GM19023 (cell line): Measurements from ENCODE around the gene WDFY4.

ENCODE experiments used
- ATAC-seq: cut with Tn5 transposase; IDR thresholded peaks from one replicate; pipeline ENCODE4 v1.9.1; 2021; ENCODE audit warnings: mild to moderate bottlenecking, moderate library complexity; ENCODE audit not compliant: unreplicated experiment

Gene WDFY4

DNA sequence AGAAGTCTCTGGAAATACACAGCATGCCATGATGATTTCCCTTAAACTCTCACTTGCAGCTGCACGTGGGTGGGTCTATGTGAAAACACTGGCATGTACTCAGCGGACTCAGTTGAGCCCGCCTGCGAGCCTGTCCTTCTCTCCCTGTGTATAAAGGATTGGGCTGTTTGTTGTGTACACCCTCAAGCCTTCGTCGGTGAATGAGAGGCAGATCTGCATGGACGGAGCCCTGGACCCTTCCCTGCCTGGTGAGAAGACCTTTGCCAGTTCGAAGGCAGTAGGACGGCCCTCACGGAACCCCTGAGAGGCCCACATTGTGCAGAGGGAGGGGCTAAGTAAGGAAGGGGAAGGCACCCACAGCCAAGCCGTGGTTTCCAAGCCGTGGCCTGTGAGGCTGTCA lies 121.2 kb downstream of the WDFY4 start:
- ATAC-seq, result no peak

DNA sequence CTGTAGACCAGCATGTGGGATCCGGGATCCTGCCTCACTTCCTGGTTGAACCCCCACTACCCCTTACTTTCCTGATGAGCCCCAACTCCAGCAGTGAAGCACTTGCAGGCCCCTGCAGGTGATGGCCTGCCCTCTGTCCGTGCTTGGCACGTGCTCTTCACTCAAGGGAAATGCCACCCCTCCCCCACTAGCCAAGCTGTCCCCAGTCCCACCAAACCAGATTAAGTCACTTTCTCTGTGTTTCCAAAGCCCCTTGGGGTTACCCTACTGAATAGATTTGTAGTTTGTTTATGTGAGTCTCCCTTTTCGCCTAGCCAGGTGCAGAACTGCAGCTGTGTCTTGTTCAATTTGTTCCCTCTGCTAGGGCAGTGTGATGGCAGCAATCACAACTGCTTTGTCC lies 121.7 kb downstream of the WDFY4 start:
- no peak for ATAC-seq

DNA sequence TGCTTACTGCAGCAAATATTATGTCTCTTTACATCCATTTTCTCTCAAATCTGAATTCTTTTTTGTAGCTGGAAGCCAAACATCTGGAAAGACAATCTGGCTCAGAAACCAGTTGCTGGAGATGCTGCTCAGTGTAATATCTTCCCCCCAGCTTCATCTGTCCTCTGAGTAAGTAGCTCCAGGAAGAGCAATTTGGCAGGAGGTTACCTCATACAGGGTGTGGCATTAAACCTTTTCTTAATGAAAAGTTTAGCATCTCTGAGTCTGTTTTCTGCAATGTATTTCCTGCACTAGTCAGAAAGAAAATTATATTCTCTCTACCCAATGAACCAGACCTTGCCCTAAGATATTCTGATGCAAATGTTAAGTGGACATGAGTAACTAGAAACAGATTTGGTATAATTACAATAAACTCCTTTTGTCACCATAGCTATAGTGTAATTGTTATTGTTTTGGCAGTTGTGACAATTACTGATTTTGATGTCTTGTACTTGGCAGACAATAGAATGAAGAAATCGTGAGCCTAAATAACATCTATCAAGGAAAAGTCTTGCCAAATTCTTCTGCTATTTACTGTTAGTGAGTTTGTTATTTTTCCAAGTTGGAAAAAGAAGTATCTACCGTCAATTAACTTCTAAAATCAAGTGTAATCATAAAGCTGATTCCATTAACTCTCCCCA lies 123.3 kb downstream of the WDFY4 start:
- ATAC-seq, result no peak

- no peak for ATAC-seq
Observed at GRCh38 chr10:48809261-48809660, 124.6 kb downstream of the WDFY4 start.

DNA sequence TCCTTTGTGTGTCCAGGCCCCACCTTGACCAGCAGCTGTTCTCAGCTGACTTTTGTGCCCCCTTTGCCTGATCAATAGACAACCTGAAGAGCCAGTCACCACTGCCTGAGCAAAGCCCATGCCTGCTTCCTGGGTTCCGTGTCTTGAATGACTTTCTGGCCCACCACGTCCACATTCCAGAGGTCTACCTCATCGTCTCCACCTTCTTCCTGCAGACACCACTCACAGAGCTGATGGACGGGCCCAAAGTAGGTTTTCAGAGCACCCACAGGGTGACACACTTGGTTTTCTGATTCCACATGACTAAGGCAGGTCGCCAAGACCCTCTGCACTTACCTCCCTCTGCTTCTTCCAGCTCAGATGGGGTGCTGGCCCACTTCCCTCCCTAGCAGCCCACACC lies 126.8 kb downstream of the WDFY4 start:
- ATAC-seq, result no peak

- ATAC-seq, result no peak
Observed at GRCh38 chr10:48811917-48812316, 127.2 kb downstream of the WDFY4 start.

GRCh38 chr10:48813291-48813690 lies 128.6 kb downstream of the WDFY4 start:
- no peak for ATAC-seq

GRCh38 chr10:48813825-48814224 lies 129.2 kb downstream of the WDFY4 start:
- ATAC-seq, result no peak

GRCh38 chr10:48814933-48815332 lies 130.3 kb downstream of the WDFY4 start:
- ATAC-seq, result no peak

- ATAC-seq, result no peak
Observed at GRCh38 chr10:48817141-48817540, 132.5 kb downstream of the WDFY4 start.

DNA sequence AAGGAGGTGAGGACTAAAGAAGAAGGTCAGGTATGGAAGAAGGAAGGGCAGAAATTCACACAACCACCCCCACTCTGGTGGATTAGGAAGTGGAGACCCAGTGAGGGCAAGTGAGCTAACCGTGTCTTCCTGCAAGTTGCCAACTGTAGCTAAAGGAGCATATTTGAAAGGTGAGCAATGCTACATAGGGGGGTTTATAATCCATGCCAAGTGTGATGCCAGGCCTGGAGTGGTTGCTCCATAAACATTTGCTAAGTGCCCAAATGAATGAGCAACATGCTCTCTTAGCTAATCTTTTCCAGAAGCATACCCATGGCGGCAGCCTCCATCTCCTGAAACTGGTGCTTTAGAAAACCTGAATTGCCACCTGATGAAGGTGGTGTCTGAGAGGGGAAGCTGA lies 133.4 kb downstream of the WDFY4 start:
- no peak for ATAC-seq

GRCh38 chr10:48818861-48819520 lies 134.3 kb downstream of the WDFY4 start:
- ATAC-seq, result no peak

GRCh38 chr10:48819783-48820182 lies 135.1 kb downstream of the WDFY4 start:
- no peak for ATAC-seq

- no peak for ATAC-seq
Observed at GRCh38 chr10:48820231-48820630, 135.6 kb downstream of the WDFY4 start.

DNA sequence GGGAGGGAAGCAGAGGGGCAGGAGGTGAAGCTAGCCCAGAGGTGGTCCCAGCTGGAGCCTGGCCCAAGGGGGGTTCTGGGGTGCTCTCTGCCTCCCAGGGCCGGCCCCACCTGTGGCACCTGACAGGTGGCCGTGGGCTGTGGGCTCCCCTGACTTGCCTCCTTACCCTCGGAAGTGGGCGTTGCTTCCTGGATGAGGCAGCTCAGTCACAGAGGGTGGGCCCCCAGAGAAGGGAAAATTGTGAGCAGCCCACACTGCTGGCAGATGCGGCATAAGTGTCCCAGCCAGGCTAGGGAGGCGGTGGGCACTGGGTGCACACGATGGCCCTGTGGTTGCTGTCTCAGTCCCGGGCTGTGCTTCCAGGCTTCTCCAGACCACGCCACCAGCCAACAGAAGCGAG lies 136.0 kb downstream of the WDFY4 start:
- no peak for ATAC-seq

GRCh38 chr10:48821111-48821510 lies 136.4 kb downstream of the WDFY4 start:
- ATAC-seq, result no peak

DNA sequence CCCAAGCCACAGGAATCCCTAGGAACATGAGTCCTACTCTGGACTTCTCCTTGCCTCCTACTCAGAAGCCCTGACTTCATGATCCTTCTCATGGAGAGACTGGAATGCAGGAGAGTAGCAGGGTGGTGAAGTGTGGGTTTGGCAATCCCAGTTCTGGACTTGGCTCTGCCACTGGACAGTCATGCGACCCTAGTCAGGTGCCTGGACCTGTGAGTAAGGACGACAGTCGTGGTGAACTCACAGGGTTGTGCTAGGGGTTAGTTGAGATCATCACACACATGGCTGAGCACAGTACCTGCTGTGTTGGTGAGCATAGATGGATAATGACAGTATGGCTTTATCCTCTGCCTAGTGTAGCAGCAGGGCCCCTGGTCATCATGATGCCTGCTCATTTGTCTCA lies 137.0 kb downstream of the WDFY4 start:
- no peak for ATAC-seq

GRCh38 chr10:48833674-48834073 lies 149.0 kb downstream of the WDFY4 start:
- ATAC-seq, result no peak

DNA sequence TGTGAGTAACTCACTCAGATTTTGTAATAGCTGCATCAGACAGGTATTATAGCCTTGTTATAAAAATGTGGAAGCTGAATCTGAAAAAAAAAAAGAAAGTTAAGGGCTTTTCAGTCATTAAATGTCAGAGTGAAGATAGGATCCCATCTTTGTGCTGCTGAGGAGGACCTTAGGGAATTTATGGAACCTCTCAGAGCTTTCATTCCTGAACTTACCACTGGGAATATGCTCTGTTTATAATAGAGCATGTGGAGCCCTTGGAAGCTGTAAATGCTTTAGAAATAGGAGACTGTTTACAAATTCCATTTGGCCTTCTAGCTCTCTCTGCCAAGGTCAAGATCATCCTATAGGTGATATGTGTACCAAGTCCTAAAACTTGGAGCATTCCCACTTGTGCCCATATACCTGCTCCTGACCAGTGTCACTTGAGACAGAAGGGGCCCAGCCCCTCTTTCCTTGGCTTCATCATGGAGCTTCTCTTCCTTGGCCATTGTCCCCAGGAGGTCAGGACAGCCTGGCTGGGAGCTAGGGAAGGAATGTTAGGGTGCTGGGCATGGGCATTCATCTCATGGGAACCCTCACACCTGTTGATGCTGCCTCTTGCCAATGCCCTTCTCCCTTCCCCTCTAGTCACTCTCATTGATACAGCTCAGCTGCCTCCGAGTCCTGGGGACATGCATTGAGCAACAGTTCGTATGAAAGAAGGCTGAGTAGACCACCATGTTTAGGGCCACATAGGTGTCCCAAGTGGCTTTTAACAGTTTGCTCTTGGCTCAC lies 149.7 kb downstream of the WDFY4 start:
- no peak for ATAC-seq

DNA sequence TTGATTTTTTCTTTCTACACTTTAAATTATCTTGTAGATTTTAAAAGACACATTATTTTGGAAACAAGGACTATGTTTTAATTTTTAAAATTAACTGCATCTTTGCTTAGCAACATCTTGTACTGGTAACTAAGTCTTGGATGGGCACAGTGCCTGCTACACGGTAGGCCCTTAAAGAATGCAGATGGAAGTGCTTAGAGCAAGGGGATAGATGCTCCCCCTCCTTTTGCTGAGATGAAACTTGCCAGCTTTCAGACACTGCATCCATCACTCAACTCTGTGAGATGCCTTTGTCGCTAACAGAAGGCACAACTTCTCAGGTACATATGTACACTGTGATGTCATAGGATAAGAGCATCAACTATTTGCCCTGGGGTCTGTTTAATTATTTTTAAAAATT lies 151.1 kb downstream of the WDFY4 start:
- ATAC-seq, result no peak

DNA sequence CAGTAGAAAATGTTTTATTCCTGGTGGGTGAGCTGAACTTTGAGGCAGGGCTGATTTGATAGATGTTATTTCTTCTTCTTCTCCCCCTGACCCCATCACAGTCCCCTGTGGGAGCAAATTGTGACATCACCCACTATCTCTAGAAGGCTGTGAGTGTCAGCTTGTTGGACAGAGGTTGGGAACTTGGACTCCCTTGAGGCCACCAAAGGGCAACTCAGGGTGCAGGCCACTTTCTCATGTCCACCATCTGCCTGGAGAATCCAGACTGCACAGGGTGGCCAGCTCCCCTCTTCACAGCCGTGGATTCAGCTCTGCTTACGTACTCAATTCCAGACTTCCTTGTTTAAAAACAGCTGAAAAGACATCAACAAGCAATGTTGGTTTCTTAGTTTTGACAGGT lies 151.9 kb downstream of the WDFY4 start:
- no peak for ATAC-seq

DNA sequence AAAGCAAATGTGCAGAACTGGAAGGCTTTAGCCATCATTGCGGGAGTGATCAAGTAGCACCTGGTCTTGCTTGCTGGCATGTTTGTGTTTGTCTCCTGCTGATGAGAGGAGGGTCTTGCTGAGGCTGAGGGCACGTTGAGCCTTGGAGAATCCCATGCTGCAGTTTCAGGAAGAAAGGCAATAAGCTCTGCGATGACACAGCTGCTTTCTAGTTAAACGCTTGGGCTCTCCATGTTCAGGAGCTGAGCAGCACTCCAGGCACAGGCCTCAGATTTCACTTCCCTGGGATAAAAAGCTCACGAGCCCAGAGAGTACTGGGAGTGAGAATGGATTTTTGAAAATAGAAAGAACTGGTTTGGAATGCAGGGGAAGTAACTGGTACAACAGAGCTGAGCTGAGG lies 154.2 kb downstream of the WDFY4 start:
- no peak for ATAC-seq
